ENCODE measurements around the gene SCGB2B2.
A peak's percentile ranks its signal among the peaks of the same experiment; 100 is the strongest.
"Not testable (repeated sequence)": the region's sequence is repeated elsewhere in the genome, so short reads cannot be mapped to it uniquely, and the experiment has no call there.

SCGB2B2 gene

GRCh38 chr19:34669305-34669704 is 7.7 kb downstream of the SCGB2B2 start:
- no peak for DNase-seq (ENCODE audit: low read depth in 2 of 2, low spot score in 1 of 2)

GRCh38 chr19:34668690-34669089 is 8.3 kb downstream of the SCGB2B2 start:
- DNase-seq (ENCODE audit: low read depth in 2 of 2, low spot score in 1 of 2) = not testable (repeated sequence)

GRCh38 chr19:34668077-34668689 is 8.8 kb downstream of the SCGB2B2 start:
- DNase-seq (ENCODE audit: low read depth in 2 of 2, low spot score in 1 of 2) = not testable (repeated sequence)

- DNase-seq (ENCODE audit: low read depth in 2 of 2, low spot score in 1 of 2) = no peak
Observed at GRCh38 chr19:34667349-34668076, 9.4 kb downstream of the SCGB2B2 start.

GRCh38 chr19:34666958-34667265 is 10.0 kb downstream of the SCGB2B2 start:
- no peak for DNase-seq (ENCODE audit: low read depth in 2 of 2, low spot score in 1 of 2)

- no peak for DNase-seq (ENCODE audit: low read depth in 2 of 2, low spot score in 1 of 2)
Observed at GRCh38 chr19:34666200-34666957, 10.6 kb downstream of the SCGB2B2 start.

GRCh38 chr19:34665275-34665674 is 11.7 kb downstream of the SCGB2B2 start:
- not testable (repeated sequence) for DNase-seq (ENCODE audit: low read depth in 2 of 2, low spot score in 1 of 2)

GRCh38 chr19:34664870-34665269 is 12.1 kb downstream of the SCGB2B2 start:
- no peak for DNase-seq (ENCODE audit: low read depth in 2 of 2, low spot score in 1 of 2)

GRCh38 chr19:34664168-34664567 is 12.8 kb downstream of the SCGB2B2 start:
- DNase-seq (ENCODE audit: low read depth in 2 of 2, low spot score in 1 of 2) = no peak

GRCh38 chr19:34662919-34663318 is 14.0 kb downstream of the SCGB2B2 start:
- peak in 1 of 2 donors; percentile 14 for DNase-seq (ENCODE audit: low read depth in 2 of 2, low spot score in 1 of 2)

GRCh38 chr19:34661357-34661756 is 15.6 kb downstream of the SCGB2B2 start:
- no peak for DNase-seq (ENCODE audit: low read depth in 2 of 2, low spot score in 1 of 2)

- DNase-seq (ENCODE audit: low read depth in 2 of 2, low spot score in 1 of 2) = no peak
Observed at GRCh38 chr19:34655651-34656050, 21.3 kb downstream of the SCGB2B2 start.

- no peak for DNase-seq (ENCODE audit: low read depth in 2 of 2, low spot score in 1 of 2)
Observed at GRCh38 chr19:34654796-34655195, 22.2 kb downstream of the SCGB2B2 start.

- no peak for DNase-seq (ENCODE audit: low read depth in 2 of 2, low spot score in 1 of 2)
Observed at GRCh38 chr19:34651747-34652146, 25.2 kb downstream of the SCGB2B2 start.

GRCh38 chr19:34649886-34650543 is 26.9 kb downstream of the SCGB2B2 start:
- no peak for DNase-seq (ENCODE audit: low read depth in 2 of 2, low spot score in 1 of 2)

- DNase-seq (ENCODE audit: low read depth in 2 of 2, low spot score in 1 of 2) = no peak
Observed at GRCh38 chr19:34645551-34645950, 31.4 kb downstream of the SCGB2B2 start.

GRCh38 chr19:34644991-34645461 is 31.9 kb downstream of the SCGB2B2 start:
- DNase-seq (ENCODE audit: low read depth in 2 of 2, low spot score in 1 of 2) = no peak

- DNase-seq (ENCODE audit: low read depth in 2 of 2, low spot score in 1 of 2) = no peak
Observed at GRCh38 chr19:34642241-34642640, 34.7 kb downstream of the SCGB2B2 start.

GRCh38 chr19:34639491-34640085 is 37.4 kb downstream of the SCGB2B2 start:
- DNase-seq (ENCODE audit: low read depth in 2 of 2, low spot score in 1 of 2) = peak; percentile 15 to 59

- DNase-seq (ENCODE audit: low read depth in 2 of 2, low spot score in 1 of 2) = no peak
Observed at GRCh38 chr19:34633802-34634201, 43.2 kb downstream of the SCGB2B2 start.

All from stimulated activated CD8-positive, alpha-beta memory T cell treated with anti-CD3 and anti-CD28 coated beads, Interleukin-4, amount 100 ng/mL, for 1 hour (primary cell).